HG03354 (cell line): ENCODE results near the gene KIAA1328.
"Not testable (repeated sequence)": the region's sequence is repeated elsewhere in the genome, so short reads cannot be mapped to it uniquely, and the experiment has no call there.

Experiments
- ATAC-seq: cut with Tn5 transposase; IDR thresholded peaks from one replicate; pipeline ENCODE4 v1.9.1; 2021; ENCODE audit warnings: mild to moderate bottlenecking; ENCODE audit not compliant: unreplicated experiment, poor library complexity, severe bottlenecking

The KIAA1328 gene

DNA sequence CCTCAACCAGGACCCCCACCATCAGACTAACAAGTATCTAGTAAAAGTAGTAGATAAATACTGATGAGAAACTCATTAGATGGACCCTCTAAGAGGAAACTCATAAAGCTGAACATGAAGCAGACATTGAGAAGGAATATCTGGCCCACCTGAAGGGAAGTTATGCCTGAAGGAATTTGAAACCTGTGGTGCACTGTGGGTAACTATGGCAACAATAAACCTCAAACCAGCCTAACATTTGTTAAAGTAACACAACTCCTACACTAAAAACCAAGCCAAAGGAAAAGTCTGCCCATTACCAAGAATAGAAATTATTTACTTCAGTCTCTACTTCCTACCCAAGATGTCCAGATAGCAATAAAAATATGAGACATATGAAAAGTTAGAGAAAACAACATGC is 43.4 kb downstream of the KIAA1328 start:
- no peak for ATAC-seq

- ATAC-seq: not testable (repeated sequence)
Measured at GRCh38 chr18:36873826-36874225, 44.9 kb downstream of the KIAA1328 start.

DNA sequence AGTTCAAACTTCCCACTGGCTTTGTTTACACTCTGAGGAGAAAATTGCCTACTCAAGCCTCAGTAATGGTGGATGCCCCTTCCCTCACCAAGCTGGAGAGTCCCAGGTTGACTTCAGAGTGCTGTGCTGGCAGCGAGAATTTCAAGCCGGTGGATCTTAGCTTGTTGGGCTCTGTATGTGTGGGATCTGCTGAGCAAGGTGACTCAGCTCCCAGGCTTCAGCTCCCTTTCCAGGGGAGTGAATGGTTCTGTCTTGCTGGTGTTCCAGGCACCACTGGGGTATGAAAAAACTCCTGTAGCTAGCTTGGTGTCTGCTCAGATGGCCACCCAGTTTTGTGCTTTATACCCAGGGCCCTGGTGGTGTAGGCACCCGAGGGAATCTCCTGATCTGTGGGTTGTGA is 50.9 kb downstream of the KIAA1328 start:
- ATAC-seq: not testable (repeated sequence)

- no peak for ATAC-seq
Measured at GRCh38 chr18:36885981-36886380, 57.1 kb downstream of the KIAA1328 start.

GRCh38 chr18:36887114-36887513 is 58.2 kb downstream of the KIAA1328 start:
- ATAC-seq: no peak

GRCh38 chr18:36887864-36888263 is 58.9 kb downstream of the KIAA1328 start:
- no peak for ATAC-seq

DNA sequence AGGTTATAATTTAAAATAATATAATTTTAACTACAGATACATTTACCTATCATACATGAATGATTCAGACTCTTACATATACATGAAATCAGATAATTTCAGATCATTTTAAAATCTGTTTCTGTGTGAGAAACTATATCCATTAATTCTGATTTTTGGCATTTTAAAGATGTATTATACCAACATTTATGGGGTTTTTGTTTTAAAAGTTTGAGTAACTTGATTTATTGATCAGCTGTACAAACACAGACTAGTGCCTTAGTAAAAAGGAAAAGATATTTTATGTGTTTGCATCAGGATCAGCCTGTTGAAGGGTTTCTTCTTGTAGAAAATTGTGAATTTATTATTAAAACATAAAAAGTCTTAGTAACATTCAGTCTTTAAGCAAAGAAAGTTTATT is 59.9 kb downstream of the KIAA1328 start:
- no peak for ATAC-seq

GRCh38 chr18:36889321-36889720 is 60.4 kb downstream of the KIAA1328 start:
- ATAC-seq: no peak

GRCh38 chr18:36889742-36890141 is 60.8 kb downstream of the KIAA1328 start:
- ATAC-seq: no peak

DNA sequence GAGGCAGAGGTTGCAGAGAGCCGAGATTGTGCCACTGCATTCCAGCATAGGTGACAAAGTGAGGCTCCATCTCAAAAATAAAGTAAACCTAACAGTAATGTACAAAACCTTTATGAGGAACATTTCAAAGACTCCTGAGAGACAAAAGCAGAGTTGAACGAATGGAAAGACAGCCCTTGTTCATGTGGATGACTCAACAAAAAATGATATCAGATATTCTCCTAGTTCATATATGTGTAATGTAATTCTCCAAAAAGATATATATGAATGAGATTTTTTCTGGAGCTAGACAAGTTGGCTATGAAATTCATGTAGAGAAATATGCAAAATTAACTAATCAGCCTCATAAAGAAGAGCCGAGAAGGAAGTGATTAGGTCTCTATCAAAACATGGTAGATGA is 61.7 kb downstream of the KIAA1328 start:
- ATAC-seq: no peak

- ATAC-seq: no peak
Measured at GRCh38 chr18:36893227-36893626, 64.3 kb downstream of the KIAA1328 start.

- ATAC-seq: no peak
Measured at GRCh38 chr18:36895606-36896005, 66.7 kb downstream of the KIAA1328 start.

DNA sequence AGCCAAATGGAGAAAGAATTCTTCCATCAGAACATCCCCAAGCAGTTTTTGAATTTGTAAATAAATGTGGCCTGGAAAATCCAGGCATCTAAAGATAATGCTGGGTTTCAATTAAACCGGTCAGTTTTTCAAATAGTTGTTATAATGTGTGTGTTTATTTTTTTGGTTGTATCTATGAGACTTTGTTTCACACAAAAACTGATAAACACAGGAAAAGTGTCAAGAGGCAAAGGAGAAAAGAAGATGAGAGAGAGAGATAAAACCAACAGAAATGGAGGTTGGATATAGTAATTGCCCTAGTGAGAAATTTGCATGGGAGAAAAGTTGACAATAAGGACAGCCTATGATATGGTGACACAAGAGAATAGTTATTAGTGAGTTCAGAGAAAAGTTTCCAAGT is 68.3 kb downstream of the KIAA1328 start:
- ATAC-seq: no peak

- no peak for ATAC-seq
Measured at GRCh38 chr18:36899289-36899688, 70.4 kb downstream of the KIAA1328 start.

DNA sequence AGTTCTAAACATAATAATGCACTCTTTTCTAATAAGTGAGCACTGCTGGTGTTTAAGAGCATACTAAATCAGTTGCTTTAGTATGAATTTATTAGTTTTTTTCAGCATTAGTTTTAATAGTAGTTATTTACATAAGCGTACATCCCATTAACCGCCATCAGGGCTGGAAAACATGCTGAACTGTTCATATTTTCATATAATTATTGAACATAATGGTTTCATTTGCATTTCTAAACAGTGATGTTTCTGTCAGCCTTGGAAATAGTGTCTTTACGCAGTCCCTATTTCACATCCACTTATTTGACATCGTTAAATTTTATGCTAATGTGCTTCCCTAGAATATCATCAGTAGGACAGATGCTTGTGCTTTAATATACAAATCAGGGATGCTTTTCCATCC is 71.5 kb downstream of the KIAA1328 start:
- no peak for ATAC-seq

DNA sequence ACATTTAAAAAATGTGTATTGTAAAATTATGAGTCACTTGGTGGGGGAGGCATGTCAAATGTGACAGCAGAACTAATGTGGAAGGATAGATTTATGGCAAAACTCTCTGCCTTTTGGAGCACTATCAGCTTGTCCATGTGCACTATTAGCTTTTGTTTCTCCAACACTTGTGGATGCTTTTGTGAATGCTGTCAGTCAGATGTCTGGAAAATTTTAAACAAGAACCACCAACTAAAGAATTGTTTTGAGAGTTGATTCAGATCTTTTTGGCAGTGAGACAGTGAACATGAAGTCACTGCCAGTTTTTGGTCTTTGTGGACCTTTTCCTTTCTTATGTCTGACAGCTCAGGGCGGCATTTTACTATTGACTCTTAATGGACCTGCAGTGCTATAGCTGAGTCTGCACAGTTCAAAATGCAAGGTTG is 72.4 kb downstream of the KIAA1328 start:
- no peak for ATAC-seq

DNA sequence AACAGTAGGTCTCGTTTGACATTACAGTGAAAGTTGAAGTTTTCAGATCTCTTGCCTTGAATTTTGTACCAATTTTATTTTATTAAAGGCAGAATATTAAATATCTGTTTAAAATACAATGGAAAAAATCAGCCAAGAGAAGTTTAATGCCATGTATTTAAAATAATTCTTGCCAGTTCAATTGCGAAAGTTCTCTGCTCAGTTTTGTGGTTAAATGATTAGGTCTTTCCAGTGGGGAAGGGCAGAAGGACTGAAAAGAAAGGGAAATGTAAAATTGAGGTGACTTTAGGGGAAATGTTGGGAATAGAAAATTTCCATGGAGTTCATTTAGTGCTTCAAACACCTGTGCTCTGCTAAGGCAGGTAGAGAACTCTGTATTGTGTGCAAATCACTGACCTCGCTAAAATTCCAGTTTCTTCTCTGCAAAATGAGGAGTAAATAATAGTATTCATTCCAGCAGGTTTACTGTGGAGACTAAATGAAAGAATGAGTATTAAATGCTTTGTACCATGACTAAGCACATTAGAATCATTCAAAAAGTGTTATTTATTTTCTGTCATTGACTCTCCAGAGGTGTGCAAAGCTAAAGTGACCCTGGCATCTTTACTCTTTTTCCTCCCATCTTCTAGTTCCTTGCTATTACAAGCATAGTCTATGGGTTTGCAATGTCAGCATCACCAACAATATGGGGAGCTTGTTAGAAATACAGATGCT is 74.4 kb downstream of the KIAA1328 start:
- ATAC-seq: no peak

DNA sequence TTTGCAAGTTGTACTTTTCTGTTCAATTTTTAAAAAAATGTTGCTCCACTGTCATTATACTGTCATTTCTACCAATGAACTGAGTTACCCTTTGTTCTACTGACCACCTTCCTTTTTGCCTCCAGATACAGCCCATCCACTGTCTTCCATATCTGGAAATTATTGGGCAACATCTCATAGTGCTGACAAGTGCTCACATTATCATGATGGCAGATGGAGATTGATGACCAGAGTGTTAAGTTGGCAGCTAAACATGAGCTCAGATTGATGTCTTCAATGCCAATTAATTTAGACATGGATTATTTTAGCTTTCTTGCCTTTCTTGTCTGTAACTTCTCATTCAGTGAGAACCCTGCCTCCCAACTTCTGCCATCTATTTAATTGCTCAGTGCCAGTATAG is 76.6 kb downstream of the KIAA1328 start:
- ATAC-seq: no peak

- not testable (repeated sequence) for ATAC-seq
Measured at GRCh38 chr18:36909282-36909681, 80.4 kb downstream of the KIAA1328 start.

GRCh38 chr18:36912887-36913286 is 84.0 kb downstream of the KIAA1328 start:
- ATAC-seq: no peak

GRCh38 chr18:36917907-36918306 is 89.0 kb downstream of the KIAA1328 start:
- no peak for ATAC-seq

- no peak for ATAC-seq
Measured at GRCh38 chr18:36929601-36930000, 100.7 kb downstream of the KIAA1328 start.
